ENCODE measurements around the gene NFIL3.

DNA sequence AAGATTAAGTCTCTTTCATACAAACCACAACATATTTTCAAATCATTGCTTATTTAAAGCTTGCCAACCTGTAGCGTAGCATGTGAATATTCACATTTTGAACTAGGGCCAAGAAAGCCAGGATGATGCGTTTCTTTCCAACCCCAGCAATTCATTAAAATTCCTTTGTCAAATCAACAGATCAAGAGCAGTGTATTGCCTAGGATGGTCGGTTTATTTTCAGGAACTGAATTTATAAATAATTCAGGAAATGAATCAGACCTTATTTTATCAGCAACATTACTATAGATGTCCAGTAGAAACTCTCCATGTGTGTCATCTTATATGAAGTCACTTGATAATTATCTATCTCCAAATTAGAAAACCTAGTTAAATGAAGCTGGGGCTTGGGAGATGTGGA, 48.7 kb downstream of the NFIL3 start:
- TF ChIP-seq CTCF (IDR thresholded peaks at IDR 0.05), result no peak
- no peak for TF ChIP-seq POLR2A (IDR thresholded peaks at IDR 0.05)
- no peak for TF ChIP-seq POLR2AphosphoS5 (IDR thresholded peaks at IDR 0.05; ENCODE audit: insufficient read depth in 1 of 2, low read depth in 1 of 2)
